HG03565 (cell line): ENCODE measurements around the gene C5orf63.
A peak's percentile ranks its signal among the peaks of the same experiment; 100 is the strongest.
"Not testable (repeated sequence)": the region's sequence is repeated elsewhere in the genome, so short reads cannot be mapped to it uniquely, and the experiment has no call there.

Experiments
- ATAC-seq: cut with Tn5 transposase; IDR thresholded peaks from one replicate; pipeline ENCODE4 v1.9.1; 2021; ENCODE audit warnings: mild to moderate bottlenecking, moderate library complexity; ENCODE audit not compliant: unreplicated experiment

C5orf63 gene

DNA sequence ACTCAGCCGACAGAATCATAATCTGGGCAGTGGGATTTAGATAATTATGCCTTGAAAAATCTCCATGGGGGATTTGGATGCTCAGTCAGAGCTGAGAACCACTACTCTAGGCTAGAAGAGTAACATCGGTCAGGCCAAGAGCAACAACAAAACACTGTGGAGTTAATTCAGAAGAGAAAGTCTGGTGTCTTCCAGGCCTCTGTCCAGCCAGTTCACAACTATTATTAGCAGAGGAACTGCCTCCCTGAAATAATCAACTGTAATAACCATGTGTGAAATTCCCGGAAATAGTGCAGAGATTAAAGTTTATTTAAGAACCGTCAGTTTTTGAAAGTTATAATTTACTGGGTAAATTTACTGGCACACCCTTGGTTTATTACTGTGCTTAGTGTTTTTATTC, 34.8 kb downstream of the C5orf63 start:
- ATAC-seq, result no peak

GRCh38 chr5:127031863-127032232, 41.5 kb downstream of the C5orf63 start:
- ATAC-seq, result no peak

- ATAC-seq, result no peak
Observed at GRCh38 chr5:127031147-127031862, 42.0 kb downstream of the C5orf63 start.

- ATAC-seq, result peak; percentile 97
Observed at GRCh38 chr5:127030259-127031146, 42.8 kb downstream of the C5orf63 start, which contains the start of gene MARCHF3. MARCHF3 (minus strand) TSS chr5:127030558; CDS start chr5:126918171, 112,387 bp downstream.

- ATAC-seq, result no peak
Observed at GRCh38 chr5:127029581-127030258, 43.6 kb downstream of the C5orf63 start.

DNA sequence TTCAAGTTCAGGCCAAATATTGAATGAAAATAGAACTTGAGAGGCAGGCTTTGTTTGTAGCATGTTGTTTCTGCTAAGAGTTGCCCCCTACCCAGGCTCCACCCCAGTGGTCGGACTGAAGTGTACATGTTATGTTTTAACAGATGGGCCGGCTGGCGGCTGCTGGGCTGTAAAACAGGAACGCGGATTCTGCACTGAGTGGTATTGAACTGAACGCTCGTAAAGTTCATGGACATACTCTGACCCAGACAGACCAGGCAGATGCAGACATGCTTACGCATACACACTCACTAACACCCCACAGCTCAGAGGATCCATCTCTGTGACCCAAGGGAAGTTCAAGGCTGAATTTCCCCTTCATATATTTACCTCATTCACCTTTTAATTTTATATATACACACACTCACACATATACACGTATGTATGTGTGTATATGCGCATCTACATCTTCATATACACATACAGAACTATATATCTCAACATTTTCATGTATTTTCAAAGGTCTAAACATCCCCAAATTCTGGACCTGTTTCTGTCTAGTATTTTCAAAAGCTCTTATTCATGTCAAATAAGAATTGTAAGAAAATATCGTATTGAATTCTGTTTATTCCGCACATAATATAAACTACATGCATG, 44.4 kb downstream of the C5orf63 start:
- no peak for ATAC-seq

- no peak for ATAC-seq
Observed at GRCh38 chr5:127027539-127027938, 45.8 kb downstream of the C5orf63 start.

DNA sequence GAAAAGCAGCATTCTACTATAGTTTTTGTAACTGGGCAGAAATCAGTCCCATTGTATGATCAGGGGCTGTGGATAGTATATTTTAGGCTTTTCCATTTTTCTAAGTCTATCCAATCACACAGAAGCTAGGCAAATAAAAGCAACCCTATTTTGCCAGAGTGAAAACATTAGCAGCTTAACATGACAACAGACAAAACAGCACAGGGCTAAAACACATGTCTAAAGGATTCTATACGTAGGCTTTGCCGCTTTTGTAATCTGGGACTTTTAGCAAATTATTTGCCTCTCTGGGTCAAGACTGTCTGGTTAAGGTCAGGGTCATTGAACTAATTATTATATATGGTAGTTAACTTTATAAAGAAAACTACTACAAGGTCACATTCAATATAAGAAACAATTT, 47.1 kb downstream of the C5orf63 start:
- ATAC-seq, result no peak

GRCh38 chr5:127025467-127025866, 47.8 kb downstream of the C5orf63 start:
- ATAC-seq, result no peak

- no peak for ATAC-seq
Observed at GRCh38 chr5:127024821-127025220, 48.5 kb downstream of the C5orf63 start.

DNA sequence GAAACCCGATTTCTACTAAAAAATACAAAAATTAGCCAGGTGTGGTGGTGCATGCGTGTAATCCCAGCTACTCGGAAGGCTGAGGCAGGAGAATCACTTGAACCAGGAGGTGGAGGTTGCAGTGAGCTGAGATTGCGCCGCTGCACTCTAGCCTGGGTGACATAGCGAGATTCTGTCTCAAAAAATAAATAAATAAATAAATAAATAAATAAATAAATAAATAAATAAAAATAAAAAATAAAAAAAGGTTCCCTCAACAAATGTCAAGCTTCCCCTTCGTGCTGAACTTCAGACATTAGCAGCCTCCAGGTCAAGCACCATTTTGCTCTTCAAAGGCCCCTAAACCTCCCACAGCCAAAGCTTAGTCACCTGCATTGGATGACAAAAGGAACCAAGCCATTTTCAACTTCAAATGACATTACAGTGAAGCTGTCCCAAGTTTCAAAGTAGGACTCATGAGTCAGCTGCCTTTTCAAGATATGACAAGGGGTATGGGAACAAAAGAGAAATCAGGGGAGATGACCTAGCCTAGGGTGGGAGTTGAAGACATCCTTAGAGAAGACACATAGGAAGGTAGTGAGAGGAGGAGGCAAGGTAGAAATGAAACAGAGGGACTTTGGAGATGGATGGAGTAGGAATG, 49.6 kb downstream of the C5orf63 start:
- not testable (repeated sequence) for ATAC-seq

DNA sequence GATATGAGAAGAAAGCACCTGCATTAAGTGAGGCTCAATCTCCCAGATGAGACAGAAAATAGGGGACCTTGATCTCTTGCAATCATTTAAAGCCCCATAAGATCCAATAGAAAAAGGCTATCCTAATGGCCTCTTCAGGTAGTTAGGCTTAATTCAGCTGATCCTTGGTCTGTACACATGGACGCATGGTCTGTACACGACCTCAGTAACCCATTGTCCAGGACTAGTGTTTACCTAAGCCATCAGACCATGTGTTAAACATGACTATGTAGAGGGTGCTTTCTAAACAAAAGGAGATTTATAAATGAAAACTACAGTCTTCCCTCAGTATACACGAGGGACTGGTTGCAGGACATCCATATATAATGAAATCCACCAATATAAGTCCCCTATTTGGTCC, 50.5 kb downstream of the C5orf63 start:
- ATAC-seq, result no peak

DNA sequence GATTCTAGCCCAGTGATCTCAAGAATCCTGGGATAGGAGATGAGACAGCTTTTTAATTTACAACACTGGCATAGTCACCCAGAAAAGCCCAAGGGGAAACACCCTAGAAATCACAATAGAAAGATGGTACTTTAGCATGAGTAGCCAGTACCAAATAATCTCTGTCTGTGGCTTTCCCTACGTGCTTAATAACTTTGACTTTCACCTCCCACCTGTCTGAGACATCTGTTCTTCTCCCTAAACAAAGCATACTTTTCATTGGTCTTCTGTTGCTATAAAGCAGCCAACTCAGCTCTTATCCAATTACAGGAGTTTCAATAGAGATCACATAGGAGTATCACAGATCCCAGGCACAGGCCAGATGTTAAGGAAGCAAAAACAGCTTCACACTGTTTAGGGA, 53.4 kb downstream of the C5orf63 start:
- ATAC-seq, result no peak

- ATAC-seq, result not testable (repeated sequence)
Observed at GRCh38 chr5:127016722-127017121, 56.6 kb downstream of the C5orf63 start.

GRCh38 chr5:127015716-127016115, 57.6 kb downstream of the C5orf63 start:
- ATAC-seq, result no peak

DNA sequence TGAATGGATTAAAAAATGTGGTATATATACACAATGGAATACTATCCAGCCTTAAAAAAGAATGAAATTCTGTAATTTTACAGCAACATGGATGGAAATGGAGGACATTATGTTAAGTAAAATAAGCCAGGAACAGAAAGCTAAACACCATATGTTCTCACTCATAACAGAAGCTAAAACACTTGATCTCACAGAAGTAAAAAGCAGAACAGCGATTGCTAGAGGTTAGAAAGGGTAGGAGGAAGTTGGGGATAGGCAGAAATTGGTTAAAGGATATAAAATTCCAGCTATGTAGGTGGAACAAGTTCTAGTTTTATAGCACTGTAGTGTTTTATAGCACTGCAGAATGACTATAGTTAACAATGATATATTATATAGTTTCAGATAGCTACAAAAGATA, 58.7 kb downstream of the C5orf63 start:
- peak; percentile 45 for ATAC-seq

DNA sequence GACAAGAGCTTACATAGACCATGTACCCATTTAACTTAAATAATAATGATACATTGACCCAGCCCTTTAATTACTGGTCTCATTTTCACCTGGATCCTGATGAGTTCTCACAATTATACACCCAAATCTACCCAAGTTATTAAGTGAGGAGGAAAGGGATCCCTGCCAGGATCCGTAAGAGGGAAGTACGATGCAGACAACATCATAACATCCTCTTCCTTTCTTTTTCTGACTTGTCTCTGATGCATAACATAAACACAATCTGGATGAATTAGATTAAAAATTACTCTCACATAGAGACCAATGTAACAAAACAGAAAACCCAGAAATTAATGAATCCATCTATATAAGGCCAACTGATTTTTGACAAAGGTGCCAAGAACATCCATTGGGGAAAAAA, 59.9 kb downstream of the C5orf63 start:
- no peak for ATAC-seq

DNA sequence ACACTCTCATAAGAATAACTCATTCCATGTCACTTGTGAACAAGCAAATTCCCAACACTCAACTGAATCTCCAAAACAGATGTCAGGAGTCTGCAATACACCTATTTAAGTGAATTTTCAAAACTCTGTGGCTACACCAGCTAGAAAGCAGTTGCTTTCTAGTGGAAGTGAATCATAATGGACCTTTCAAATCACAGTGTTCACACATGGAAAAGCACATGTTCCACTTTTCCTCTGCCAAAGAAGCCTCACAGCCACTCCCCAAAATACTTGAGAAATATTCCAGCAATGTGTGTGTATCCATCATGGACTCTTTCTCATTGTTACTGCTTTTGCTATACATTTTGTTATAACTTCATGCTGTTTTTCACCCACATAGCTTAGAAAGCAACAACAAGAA, 60.4 kb downstream of the C5orf63 start:
- ATAC-seq, result no peak

- ATAC-seq, result peak; percentile 70
Observed at GRCh38 chr5:127011961-127012644, 61.2 kb downstream of the C5orf63 start.

DNA sequence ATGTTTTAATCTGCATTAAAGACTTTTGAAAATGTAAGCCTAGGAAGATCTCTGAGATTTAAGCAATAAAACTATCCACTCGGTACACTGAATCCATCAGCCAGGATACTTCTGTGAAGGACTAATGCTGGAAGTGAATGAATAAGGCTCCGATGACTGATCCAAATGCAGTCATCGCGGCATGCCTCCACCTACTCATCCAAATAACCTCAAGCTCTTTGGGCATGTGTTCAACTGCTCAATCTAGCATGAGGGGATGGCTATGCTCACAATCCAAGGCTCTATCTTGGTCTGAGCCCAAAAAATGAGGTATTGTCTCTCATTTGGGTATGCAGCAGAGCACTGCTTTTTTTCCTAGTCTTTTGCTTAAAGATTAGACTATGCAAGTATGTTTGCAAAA, 62.1 kb downstream of the C5orf63 start:
- ATAC-seq, result no peak
